RWPE1 (cell line): Measurements from ENCODE around the gene TXNL4B.
"Not testable (repeated sequence)": the region's sequence is repeated elsewhere in the genome, so short reads cannot be mapped to it uniquely, and the experiment has no call there.

Experiments
- CTCF ChIA-PET: fragments of 350-600 bp; sonication (Branson Sonifier 250); formaldehyde crosslinking; extraction: SDS; loops from one replicate; lab custom pipeline; 2021; lab: Yijun Ruan, JAX
- POLR2A ChIA-PET: fragments of 400-600 bp; formaldehyde crosslinking; extraction: SDS; loops from one replicate; lab custom pipeline; 2020; ENCODE audit warnings: antibody characterized with exemption; ENCODE audit not compliant: low non-redundant PET; lab: Yijun Ruan, JAX
- DNase-seq: peaks from one replicate; pipeline ENCODE4 v3.0.0; 2012; ENCODE audit warnings: low spot score
- H3K27ac ChIP-seq: fragments of 450-650 bp; 2 replicates; pipeline ENCODE4 v1.5.1; 2017
- TF ChIP-seq, protein P1 (sequence below): fragments of 450-650 bp; conservative IDR thresholded peaks from 2 replicates; pipeline ENCODE4 v1.5.1; 2017; ENCODE audit warnings: low read depth, mild to moderate bottlenecking

Gene TXNL4B

DNA sequence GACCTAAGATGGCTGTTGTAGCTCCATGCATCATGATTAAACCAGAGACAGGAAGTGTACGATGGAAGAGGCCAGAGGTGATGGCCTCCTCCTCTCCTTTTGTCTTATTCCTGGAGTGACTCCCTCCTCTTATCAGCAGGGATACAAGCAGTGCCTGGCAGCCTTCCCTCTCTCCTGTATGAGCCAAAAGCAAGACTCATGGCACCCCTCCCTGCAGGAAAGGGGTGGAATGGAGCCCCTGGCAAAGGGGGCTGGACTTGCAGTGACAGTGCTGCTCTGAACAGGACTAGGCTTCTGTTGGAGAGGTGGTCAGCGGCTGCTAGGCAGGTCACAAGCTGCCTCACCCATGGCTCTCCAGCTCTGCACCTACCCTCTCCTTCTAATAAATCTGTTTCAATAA lies 8.4 kb downstream of the TXNL4B start:
- DNase-seq = no peak
- no peak overlapping the region for H3K27ac ChIP-seq
- TF ChIP-seq, protein P1, sequence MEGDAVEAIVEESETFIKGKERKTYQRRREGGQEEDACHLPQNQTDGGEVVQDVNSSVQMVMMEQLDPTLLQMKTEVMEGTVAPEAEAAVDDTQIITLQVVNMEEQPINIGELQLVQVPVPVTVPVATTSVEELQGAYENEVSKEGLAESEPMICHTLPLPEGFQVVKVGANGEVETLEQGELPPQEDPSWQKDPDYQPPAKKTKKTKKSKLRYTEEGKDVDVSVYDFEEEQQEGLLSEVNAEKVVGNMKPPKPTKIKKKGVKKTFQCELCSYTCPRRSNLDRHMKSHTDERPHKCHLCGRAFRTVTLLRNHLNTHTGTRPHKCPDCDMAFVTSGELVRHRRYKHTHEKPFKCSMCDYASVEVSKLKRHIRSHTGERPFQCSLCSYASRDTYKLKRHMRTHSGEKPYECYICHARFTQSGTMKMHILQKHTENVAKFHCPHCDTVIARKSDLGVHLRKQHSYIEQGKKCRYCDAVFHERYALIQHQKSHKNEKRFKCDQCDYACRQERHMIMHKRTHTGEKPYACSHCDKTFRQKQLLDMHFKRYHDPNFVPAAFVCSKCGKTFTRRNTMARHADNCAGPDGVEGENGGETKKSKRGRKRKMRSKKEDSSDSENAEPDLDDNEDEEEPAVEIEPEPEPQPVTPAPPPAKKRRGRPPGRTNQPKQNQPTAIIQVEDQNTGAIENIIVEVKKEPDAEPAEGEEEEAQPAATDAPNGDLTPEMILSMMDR = no peak
- ChIA-PET POLR2A (no interaction called here), CTCF (no interaction called here)

- CTCF ChIA-PET = no interaction called here
- POLR2A ChIA-PET = no interaction called here
- no peak for DNase-seq
Measured at GRCh38 chr16:72084445-72084844, 9.0 kb downstream of the TXNL4B start.

DNA sequence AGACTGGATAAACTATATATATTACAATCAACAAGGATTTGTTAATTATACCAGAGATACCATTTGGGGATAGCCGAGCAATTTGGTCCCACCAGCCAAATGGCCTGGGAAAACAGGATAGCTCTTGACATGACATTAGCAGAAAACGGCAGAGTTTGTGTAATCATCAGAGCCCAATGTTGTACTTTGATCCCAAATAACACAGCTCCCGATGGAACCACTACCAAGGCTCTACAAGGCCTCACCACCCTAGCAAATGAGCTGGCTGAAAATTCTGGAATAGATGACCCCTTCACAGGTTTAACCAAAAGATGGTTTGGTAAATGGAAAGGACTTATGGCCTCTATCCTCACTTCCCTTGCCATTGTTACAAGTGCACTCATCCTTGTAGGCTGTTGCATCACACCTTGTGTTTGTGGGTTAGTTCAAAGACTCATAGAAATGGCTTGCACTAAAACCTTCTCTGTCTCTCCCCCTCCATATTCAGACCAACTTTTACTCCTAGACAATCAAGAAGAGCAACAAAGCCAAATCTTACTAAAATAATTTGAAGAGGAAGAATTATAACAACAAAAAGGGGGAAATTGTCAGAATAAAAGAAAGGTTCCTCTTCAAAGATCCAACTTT lies 9.5 kb downstream of the TXNL4B start:
- CTCF ChIA-PET = no interaction called here
- TF ChIP-seq, protein P1 = no peak
- H3K27ac ChIP-seq = no peak overlapping the region
- no peak for DNase-seq
- POLR2A ChIA-PET = no interaction called here

More at GRCh38 chr16:72084445-72084844, 9.0 kb downstream of the TXNL4B start:
- H3K27ac ChIP-seq = no peak overlapping the region
- TF ChIP-seq, protein P1 = no peak

GRCh38 chr16:72076991-72077706 lies 16.3 kb downstream of the TXNL4B start:
- CTCF ChIA-PET = not testable (repeated sequence)

GRCh38 chr16:72075067-72075466 lies 18.4 kb downstream of the TXNL4B start:
- POLR2A ChIA-PET, CTCF ChIA-PET, H3K27ac ChIP-seq, DNase-seq: not testable (repeated sequence)

More at GRCh38 chr16:72076991-72077706, 16.3 kb downstream of the TXNL4B start:
- H3K27ac ChIP-seq, POLR2A ChIA-PET, DNase-seq: not testable (repeated sequence)

- TF ChIP-seq, protein P1 = no peak
- POLR2A ChIA-PET = no interaction called here
- DNase-seq = no peak
- no peak overlapping the region for H3K27ac ChIP-seq
- CTCF ChIA-PET = no interaction called here
Measured at GRCh38 chr16:72073560-72074230, 19.7 kb downstream of the TXNL4B start.

GRCh38 chr16:72072514-72073342 lies 20.7 kb downstream of the TXNL4B start:
- no peak overlapping the region for H3K27ac ChIP-seq
- TF ChIP-seq, protein P1 = no peak
- no peak for DNase-seq
- POLR2A ChIA-PET = no interaction called here
- CTCF ChIA-PET = interaction anchor here (0.6 kb wide), 2 partner anchors 98 to 413 kb away, joined by 3 to 6 read pairs; no protein-coding TSS in a partner anchor
